Measurements from ENCODE around the gene FRMD5. TPM values are rescaled to one million over a fixed set of nuclear protein-coding genes. Genes with fewer than 3 reads are reported as not detected.

FRMD5 gene
- total RNA-seq, 2 donors from 2014 or later: 3.6 to 7.0 TPM

- Histone ChIP-seq H3K9ac (ENCODE audit: extremely low read depth, low read length, poor library complexity, severe bottlenecking) (no peak overlapping the region), H3K27me3 (ENCODE audit: control insufficient read depth, insufficient read depth, low read length, poor library complexity, severe bottlenecking) (no peaks in the 10 kb centered on the region), H3K27ac (ENCODE audit: low read depth, low read length) (no peak overlapping the region), H3K4me3 (ENCODE audit: low read length) (no peak overlapping the region), H3K4me1 (ENCODE audit: control insufficient read depth, insufficient read depth, low read length) (no peaks in the 10 kb centered on the region), H3K36me3 (ENCODE audit: control insufficient read depth, insufficient read depth, low read length) (no peaks in the 10 kb centered on the region), H3K9me3 (ENCODE audit: control insufficient read depth, low read length) (no peaks in the 10 kb centered on the region)
- Mint-ChIP-seq H3K4me1 (no peaks in the 10 kb centered on the region), H3K4me3 (no peak overlapping the region), H3K27ac (no peak overlapping the region), H3K9me3 (no peaks in the 10 kb centered on the region), H3K36me3 (ENCODE audit: low read depth) (no peaks in the 10 kb centered on the region), H3K27me3 (ENCODE audit: insufficient read depth) (no peaks in the 10 kb centered on the region)
- no peak for TF ChIP-seq CTCF (conservative IDR thresholded peaks at IDR 0.05)
- 70 to 92% methylated on average over 1 of the region's 1 CpG for WGBS, 2 experiments (ENCODE audit: insufficient coverage in 1 of 2, insufficient read length in 1 of 2)
- DNase-seq: no peak
Observed at GRCh38 chr15:43942194-43942593, 252.9 kb downstream of the FRMD5 start.

DNA sequence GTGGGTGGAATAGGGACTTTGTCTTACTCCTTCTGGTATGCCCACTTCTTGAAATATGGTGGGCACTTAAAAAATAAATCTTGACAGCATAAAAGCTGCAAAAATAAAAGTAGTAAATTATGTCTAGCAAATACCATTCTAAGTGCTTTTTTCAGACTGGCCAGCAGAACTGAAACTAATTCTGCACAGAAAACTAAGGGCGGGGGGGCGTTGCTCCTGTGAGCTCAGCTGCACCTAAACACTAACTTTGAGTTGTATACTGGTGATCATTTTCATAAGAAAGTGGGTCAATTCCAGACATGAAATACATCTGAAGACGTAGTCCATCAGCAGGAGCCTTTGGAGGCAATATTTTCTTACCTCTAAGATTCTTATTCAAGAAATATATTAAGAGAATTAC, 253.5 kb downstream of the FRMD5 start:
- TF ChIP-seq CTCF (conservative IDR thresholded peaks at IDR 0.05): no peak
- Mint-ChIP-seq H3K36me3 (ENCODE audit: low read depth) (no peaks in the 10 kb centered on the region), H3K9me3 (no peaks in the 10 kb centered on the region), H3K4me1 (peaks cover 2% of the 10 kb centered on the region), H3K4me3 (no peak overlapping the region), H3K27ac (no peak overlapping the region), H3K27me3 (ENCODE audit: insufficient read depth) (no peaks in the 10 kb centered on the region)
- no peaks in the 10 kb centered on the region for H3K9me3 ChIP-seq (ENCODE audit: control insufficient read depth, low read length)
- H3K27ac ChIP-seq (ENCODE audit: low read depth, low read length): no peak overlapping the region
- DNase-seq: no peak
- no peak overlapping the region for H3K9ac ChIP-seq (ENCODE audit: extremely low read depth, low read length, poor library complexity, severe bottlenecking)
- H3K4me1 ChIP-seq (ENCODE audit: control insufficient read depth, insufficient read depth, low read length): no peaks in the 10 kb centered on the region
- H3K27me3 ChIP-seq (ENCODE audit: control insufficient read depth, insufficient read depth, low read length, poor library complexity, severe bottlenecking): no peaks in the 10 kb centered on the region
- WGBS, 2 experiments (ENCODE audit: insufficient coverage in 1 of 2, insufficient read length in 1 of 2): 92 to 100% methylated on average over 2 to 3 of the region's 3 CpGs
- H3K36me3 ChIP-seq (ENCODE audit: control insufficient read depth, insufficient read depth, low read length): no peaks in the 10 kb centered on the region
- H3K4me3 ChIP-seq (ENCODE audit: low read length): no peak overlapping the region

GRCh38 chr15:43941071-43941470, 254.0 kb downstream of the FRMD5 start:
- no peaks in the 10 kb centered on the region for H3K9me3 ChIP-seq (ENCODE audit: control insufficient read depth, low read length)
- no peaks in the 10 kb centered on the region for H3K27me3 ChIP-seq (ENCODE audit: control insufficient read depth, insufficient read depth, low read length, poor library complexity, severe bottlenecking)
- no peak overlapping the region for H3K4me3 Mint-ChIP-seq
- no peak for DNase-seq
- no peak overlapping the region for H3K4me3 ChIP-seq (ENCODE audit: low read length)
- H3K27ac ChIP-seq (ENCODE audit: low read depth, low read length): no peak overlapping the region
- no peak overlapping the region for H3K9ac ChIP-seq (ENCODE audit: extremely low read depth, low read length, poor library complexity, severe bottlenecking)
- H3K27ac Mint-ChIP-seq: no peak overlapping the region
- H3K27me3 Mint-ChIP-seq (ENCODE audit: insufficient read depth): no peaks in the 10 kb centered on the region
- H3K36me3 ChIP-seq (ENCODE audit: control insufficient read depth, insufficient read depth, low read length): no peaks in the 10 kb centered on the region
- H3K4me1 Mint-ChIP-seq: peaks cover 2% of the 10 kb centered on the region
- WGBS, 2 experiments (ENCODE audit: insufficient coverage in 1 of 2, insufficient read length in 1 of 2): 87 to 93% methylated on average over 3 to 4 of the region's 4 CpGs
- no peaks in the 10 kb centered on the region for H3K9me3 Mint-ChIP-seq
- H3K4me1 ChIP-seq (ENCODE audit: control insufficient read depth, insufficient read depth, low read length): no peaks in the 10 kb centered on the region
- no peaks in the 10 kb centered on the region for H3K36me3 Mint-ChIP-seq (ENCODE audit: low read depth)
- no peak for TF ChIP-seq CTCF (conservative IDR thresholded peaks at IDR 0.05)

Data from endodermal cell (in vitro differentiated cells).